ENCODE results near the gene ZDHHC20. TPM values are rescaled to one million over a fixed set of nuclear protein-coding genes. Genes with fewer than 3 reads are reported as not detected.

The ZDHHC20 gene
- polyA plus RNA-seq, 4 donors, result 17.8 to 68.8 (median 23.1) TPM

GRCh38 chr13:21322988-21323387, 136.1 kb downstream of the ZDHHC20 start:
- H3K27ac ChIP-seq (ENCODE audit: low read depth in 1 of 3, low read length in 2 of 3), result no peak overlapping the region
- H3K9me3 ChIP-seq (ENCODE audit: control insufficient read depth in 2 of 2, insufficient read depth in 1 of 2, low read depth in 1 of 2, low read length in 1 of 2), result peaks cover 0 to 2% of the 10 kb centered on the region in 2 donors
- no peaks in the 10 kb centered on the region for H3K4me1 ChIP-seq (ENCODE audit: control insufficient read depth in 3 of 3, insufficient read depth in 2 of 3, low read depth in 1 of 3, low read length in 2 of 3)
- WGBS, 3 donors, result 0 to 55% (median 41%) methylated on average over 3 of the region's 3 CpGs
- FAIRE-seq (no peak), DNase-seq (no peak)
- no peaks in the 10 kb centered on the region for H3K36me3 ChIP-seq (ENCODE audit: control insufficient read depth in 3 of 3, insufficient read depth in 2 of 3, low read depth in 1 of 3, low read length in 3 of 3)
- no peaks in the 10 kb centered on the region for H3K27me3 ChIP-seq (ENCODE audit: control insufficient read depth in 3 of 3, insufficient read depth in 3 of 3, low read length in 3 of 3)
- no peak overlapping the region for H3K4me3 ChIP-seq (ENCODE audit: low read depth in 1 of 3, low read length in 3 of 3)

Other genes with a start within 250 kb of the ZDHHC20 start
- gene MICU2, start 144.9 kb upstream of the ZDHHC20 start, polyA plus RNA-seq, result 10 to 100 TPM; 33.8 to 53.6 (median 46.7) TPM
- gene FGF9, start 211.8 kb upstream of the ZDHHC20 start, polyA plus RNA-seq, result 10 to 100 TPM in 1 of 4 donors, under 1 TPM in 3; 0.22 to 15.2 (median 0.34) TPM

All from small intestine (tissue), 7 donors.